Right atrium auricular region (tissue), 2 donors: ENCODE measurements around the gene HOXD9. TPM values are rescaled to one million over a fixed set of nuclear protein-coding genes. Genes with fewer than 3 reads are reported as not detected.

Experiments
- DNase-seq: peaks from one replicate; pipeline ENCODE4 v3.0.0-alpha.2; 2019; ENCODE audit warnings: low spot score
- H3K27ac ChIP-seq, 2 donors: fragments of 200-600 bp; sonication (generic); 1 replicate in 1 of 2; 2 replicates in 1 of 2; pipeline ENCODE4 v1.5.1; 2016 to 2019
- H3K27me3 ChIP-seq, 2 donors: fragments of 200-600 bp; sonication (generic); one replicate each; pipeline versions ENCODE4 v1.5.1 to v1.6.0; 2017 to 2019
- H3K36me3 ChIP-seq: fragments of 200-600 bp; sonication (generic); one replicate; pipeline ENCODE4 v1.5.1; 2016
- H3K4me1 ChIP-seq, 2 donors: fragments of 200-600 bp; sonication (generic); one replicate each; pipeline versions ENCODE4 v1.5.1 to v1.6.0; 2017 to 2019
- H3K4me3 ChIP-seq, 2 donors: fragments of 200-600 bp; sonication (generic); 1 replicate in 1 of 2; 2 replicates in 1 of 2; pipeline ENCODE4 v1.5.1; 2017 to 2019; ENCODE audit warnings: mild to moderate bottlenecking in 1 of 2, moderate library complexity in 1 of 2
- H3K9me3 ChIP-seq, 2 donors: fragments of 200-600 bp; sonication (generic); one replicate each; pipeline ENCODE4 v1.5.1; 2019
- total RNA-seq, 2 donors: library from RNA; depleted of rRNA; stranded (reverse); fragments of >200 nt; gene quantifications; one replicate each; pipeline ENCODE4 v1.1.0, GENCODE V29; 2016
- TF ChIP-seq, protein P1 (sequence below), 2 donors: fragments of 200-600 bp; sonication (generic); IDR thresholded peaks; one replicate each; pipeline ENCODE4 v1.5.1; 2019; ENCODE audit warnings: antibody characterized with exemption in 2 of 2

The HOXD9 gene
- total RNA-seq, 2 donors from 2014 or later: 0.44 TPM; not detected in 1

DNA sequence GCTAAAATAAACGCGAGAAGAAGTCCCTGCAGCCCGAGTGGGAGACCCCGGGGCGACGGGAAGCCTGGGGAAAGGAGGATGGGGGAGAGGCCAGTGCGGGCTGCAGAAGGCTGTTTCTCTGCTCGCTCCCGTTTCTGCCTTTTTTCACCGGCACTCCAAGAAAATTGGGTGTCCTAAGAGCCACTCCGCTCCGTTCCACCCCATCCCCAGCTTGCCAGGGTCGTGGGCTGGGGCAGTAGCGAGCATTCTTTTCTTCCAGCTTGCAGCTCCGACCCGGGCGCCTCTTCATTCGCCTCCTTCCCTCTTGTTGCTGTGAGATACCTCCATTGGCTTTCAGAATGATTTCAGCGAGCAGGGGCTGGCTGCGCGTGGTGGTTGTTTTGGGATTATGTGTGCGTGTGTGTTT lies 35.7 kb downstream of the HOXD9 start:
- Histone ChIP-seq H3K36me3 (no peaks in the 10 kb centered on the region), H3K9me3 (no peaks in the 10 kb centered on the region), H3K27ac (no peak overlapping the region), H3K4me1 (peaks cover 0 to 47% of the 10 kb centered on the region in 2 donors), H3K27me3 (peaks cover 56 to 72% of the 10 kb centered on the region in 2 donors), H3K4me3 (no peak overlapping the region)
- DNase-seq: no peak
- TF ChIP-seq, protein P1, sequence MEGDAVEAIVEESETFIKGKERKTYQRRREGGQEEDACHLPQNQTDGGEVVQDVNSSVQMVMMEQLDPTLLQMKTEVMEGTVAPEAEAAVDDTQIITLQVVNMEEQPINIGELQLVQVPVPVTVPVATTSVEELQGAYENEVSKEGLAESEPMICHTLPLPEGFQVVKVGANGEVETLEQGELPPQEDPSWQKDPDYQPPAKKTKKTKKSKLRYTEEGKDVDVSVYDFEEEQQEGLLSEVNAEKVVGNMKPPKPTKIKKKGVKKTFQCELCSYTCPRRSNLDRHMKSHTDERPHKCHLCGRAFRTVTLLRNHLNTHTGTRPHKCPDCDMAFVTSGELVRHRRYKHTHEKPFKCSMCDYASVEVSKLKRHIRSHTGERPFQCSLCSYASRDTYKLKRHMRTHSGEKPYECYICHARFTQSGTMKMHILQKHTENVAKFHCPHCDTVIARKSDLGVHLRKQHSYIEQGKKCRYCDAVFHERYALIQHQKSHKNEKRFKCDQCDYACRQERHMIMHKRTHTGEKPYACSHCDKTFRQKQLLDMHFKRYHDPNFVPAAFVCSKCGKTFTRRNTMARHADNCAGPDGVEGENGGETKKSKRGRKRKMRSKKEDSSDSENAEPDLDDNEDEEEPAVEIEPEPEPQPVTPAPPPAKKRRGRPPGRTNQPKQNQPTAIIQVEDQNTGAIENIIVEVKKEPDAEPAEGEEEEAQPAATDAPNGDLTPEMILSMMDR (IDR thresholded peaks at IDR 0.05): no peak

DNA sequence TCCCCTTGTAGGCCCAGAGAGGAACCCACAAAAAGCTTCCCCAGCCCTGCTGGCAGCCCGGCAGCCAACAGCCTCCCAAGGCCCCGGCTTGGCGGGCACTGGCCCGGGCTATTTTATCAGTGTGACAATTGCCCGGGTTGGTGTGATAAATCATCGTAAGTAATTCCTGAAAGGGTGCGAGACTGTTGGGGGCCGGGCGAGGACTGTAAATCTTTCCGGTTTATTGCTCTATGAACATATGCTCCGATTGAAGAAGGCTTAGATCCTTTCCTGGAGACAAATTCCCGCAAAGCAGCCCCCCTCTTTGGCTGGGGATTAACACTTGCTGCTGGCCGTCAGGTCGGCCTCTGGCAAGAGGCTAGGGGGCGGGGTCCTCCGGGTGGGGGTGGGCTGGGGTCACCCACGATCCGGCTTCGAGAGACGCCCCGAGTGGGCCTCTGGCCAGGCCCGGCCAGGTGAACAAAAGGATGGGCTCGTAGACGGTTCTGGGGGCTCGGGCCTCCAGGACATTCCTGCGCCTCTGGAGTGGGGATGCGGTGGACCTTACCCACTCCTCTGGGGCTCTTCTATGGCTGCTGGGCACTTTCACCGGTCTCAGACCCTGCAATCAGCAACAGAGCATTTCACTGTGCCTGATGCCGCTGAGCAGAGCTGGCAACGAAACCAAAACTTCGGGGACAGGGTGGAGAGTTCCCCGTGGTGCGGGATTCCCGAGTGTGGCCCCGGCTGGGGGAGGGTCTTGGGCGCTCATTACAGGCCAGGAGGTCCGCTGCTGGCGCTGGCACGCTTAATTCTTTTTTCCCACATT lies 36.5 kb downstream of the HOXD9 start:
- Histone ChIP-seq H3K4me1 (peaks cover 0 to 47% of the 10 kb centered on the region in 2 donors), H3K9me3 (no peaks in the 10 kb centered on the region), H3K27ac (no peak overlapping the region), H3K4me3 (no peak overlapping the region), H3K27me3 (peaks cover 60 to 80% of the 10 kb centered on the region in 2 donors), H3K36me3 (no peaks in the 10 kb centered on the region)
- TF ChIP-seq, protein P1 (IDR thresholded peaks at IDR 0.05): no peak
- no peak for DNase-seq

DNA sequence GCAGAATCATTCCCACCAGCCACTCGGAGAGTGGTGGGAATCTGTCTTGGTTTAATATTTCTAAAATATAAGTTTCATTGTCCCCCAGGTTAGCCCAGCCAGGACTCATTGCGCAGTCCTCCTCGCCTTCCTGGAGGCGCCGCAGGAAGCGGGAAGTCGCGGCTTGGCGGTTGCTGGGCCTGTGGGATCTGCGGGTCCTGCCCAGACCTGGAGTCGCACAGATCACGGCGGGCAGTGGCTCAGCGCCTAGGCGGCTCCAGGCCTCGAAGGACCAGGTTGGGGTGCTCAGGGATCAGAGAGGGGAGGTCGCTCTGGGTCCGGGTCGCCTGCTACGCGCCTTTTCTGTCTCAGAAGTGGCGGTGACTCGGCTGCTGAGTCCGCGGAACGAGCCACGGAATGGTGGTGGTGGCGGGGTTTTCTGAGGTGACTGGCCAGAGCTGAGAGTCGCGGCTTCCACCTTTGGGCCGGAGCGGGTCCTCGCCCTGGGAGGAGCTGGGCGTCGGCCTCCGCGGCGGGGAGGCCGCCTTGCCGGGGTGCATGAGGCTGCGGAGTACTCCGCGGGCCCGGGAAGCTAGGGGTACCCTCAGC lies 37.2 kb downstream of the HOXD9 start:
- TF ChIP-seq, protein P1 (IDR thresholded peaks at IDR 0.05): no peak
- H3K27ac ChIP-seq: no peak overlapping the region
- peaks cover 0 to 48% of the 10 kb centered on the region in 2 donors for H3K4me1 ChIP-seq
- no peaks in the 10 kb centered on the region for H3K36me3 ChIP-seq
- no peak for DNase-seq
- no peaks in the 10 kb centered on the region for H3K9me3 ChIP-seq
- peak overlapping the region in 1 of 2 donors; percentile 28 for H3K4me3 ChIP-seq
- peaks cover 63 to 87% of the 10 kb centered on the region in 2 donors for H3K27me3 ChIP-seq

DNA sequence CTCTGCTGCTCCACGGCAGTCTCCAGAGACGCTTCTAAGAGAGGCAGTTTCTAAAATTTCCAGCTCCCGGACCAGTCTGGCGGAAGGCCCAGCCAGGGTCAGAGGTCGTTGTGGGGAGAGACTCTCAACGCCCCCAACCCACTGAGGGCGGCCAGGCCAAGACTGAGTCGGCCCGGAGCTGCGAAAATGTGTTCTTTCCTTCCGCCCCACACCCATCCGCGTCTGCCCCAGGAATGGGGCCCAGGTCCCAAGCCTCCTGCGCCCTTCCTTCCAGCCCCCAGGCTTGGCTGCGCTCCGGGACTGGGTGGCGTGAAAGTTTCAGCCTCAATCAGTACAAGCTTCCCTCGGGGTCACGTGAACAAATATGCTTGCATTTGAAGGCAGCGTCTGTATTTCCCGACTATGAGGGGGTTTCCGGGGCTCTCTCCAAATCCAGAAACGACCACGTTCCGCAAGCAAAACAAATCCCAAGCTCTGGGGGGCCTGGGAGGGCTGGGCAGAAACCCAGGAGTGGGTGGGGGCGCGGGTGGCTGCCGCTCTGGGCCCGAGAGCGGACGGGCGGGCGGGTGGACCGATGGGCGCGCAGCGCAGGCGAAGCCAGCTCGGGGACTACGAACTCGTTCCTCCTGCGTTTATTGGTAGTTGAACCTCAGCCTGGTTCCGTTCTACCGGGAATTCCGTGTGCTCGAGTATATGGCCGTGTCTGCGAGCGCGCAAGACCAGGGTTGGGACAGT lies 37.9 kb downstream of the HOXD9 start:
- peaks cover 0 to 54% of the 10 kb centered on the region in 2 donors for H3K4me1 ChIP-seq
- TF ChIP-seq, protein P1 (IDR thresholded peaks at IDR 0.05): no peak
- H3K27me3 ChIP-seq: peaks cover 69 to 90% of the 10 kb centered on the region in 2 donors
- DNase-seq: no peak
- H3K36me3 ChIP-seq: no peaks in the 10 kb centered on the region
- H3K9me3 ChIP-seq: no peaks in the 10 kb centered on the region
- peak overlapping the region in 1 of 2 donors; percentile 28 for H3K4me3 ChIP-seq
- H3K27ac ChIP-seq: no peak overlapping the region

DNA sequence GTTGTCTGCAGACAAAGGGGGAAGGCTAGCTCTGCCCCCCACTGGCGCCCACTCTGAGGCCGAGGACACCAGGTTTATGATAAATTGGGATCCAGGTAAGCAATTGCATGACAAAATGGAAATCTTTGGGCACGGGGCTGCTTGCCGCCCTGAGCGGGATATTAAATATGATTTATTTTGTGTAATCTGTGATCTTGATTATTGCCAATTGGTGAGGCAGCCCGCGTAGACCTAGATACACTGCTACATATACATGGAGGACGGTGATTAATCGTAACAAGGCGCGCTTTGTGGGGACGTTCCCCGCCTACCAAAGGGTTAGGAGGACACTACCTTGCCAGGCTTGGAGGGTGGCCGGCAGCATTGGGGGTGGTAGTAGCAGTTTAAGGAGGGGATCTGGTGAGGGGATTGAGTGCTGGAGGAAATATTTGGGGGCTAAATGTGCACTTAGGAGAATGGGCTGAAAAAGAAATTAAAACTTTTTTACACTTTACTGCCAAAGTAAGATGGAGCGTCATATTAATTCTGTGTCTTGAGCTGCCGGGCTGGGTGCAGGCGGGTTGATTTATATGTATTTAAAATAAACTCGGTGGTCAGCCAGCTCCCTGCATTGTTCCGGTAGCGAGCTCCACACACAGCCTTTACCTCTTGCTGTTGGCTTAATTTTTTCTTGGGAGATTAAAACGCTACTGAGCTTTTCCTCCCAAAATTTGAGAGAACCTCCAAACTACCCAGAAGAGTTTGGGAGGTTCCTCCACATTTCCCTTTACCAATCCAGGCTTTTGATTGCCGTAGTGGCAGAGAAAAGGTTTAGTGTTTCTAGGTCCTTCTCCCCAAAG lies 38.7 kb downstream of the HOXD9 start:
- peaks cover 0 to 56% of the 10 kb centered on the region in 2 donors for H3K4me1 ChIP-seq

More for the DNA sequence above, 38.7 kb downstream of the HOXD9 start:
- TF ChIP-seq, protein P1 (IDR thresholded peaks at IDR 0.05): no peak
- Histone ChIP-seq H3K9me3 (no peaks in the 10 kb centered on the region), H3K36me3 (no peaks in the 10 kb centered on the region), H3K27ac (no peak overlapping the region), H3K4me3 (peak overlapping the region in 1 of 2 donors; percentile 28), H3K27me3 (peaks cover 65 to 95% of the 10 kb centered on the region in 2 donors)
- DNase-seq: no peak
